RWPE1 (cell line): ENCODE results near the gene MIPEP.

ENCODE experiments used
- CTCF ChIA-PET: fragments of 350-600 bp; sonication (Branson Sonifier 250); formaldehyde crosslinking; extraction: SDS; loops from one replicate; lab custom pipeline; 2021; lab: Yijun Ruan, JAX
- POLR2A ChIA-PET: fragments of 400-600 bp; formaldehyde crosslinking; extraction: SDS; loops from one replicate; lab custom pipeline; 2020; ENCODE audit warnings: antibody characterized with exemption; ENCODE audit not compliant: low non-redundant PET; lab: Yijun Ruan, JAX
- DNase-seq: peaks from one replicate; pipeline ENCODE4 v3.0.0; 2012; ENCODE audit warnings: low spot score
- H3K27ac ChIP-seq: fragments of 450-650 bp; 2 replicates; pipeline ENCODE4 v1.5.1; 2017
- TF ChIP-seq, protein P1 (sequence below): fragments of 450-650 bp; conservative IDR thresholded peaks from 2 replicates; pipeline ENCODE4 v1.5.1; 2017; ENCODE audit warnings: low read depth, mild to moderate bottlenecking

Gene MIPEP

DNA sequence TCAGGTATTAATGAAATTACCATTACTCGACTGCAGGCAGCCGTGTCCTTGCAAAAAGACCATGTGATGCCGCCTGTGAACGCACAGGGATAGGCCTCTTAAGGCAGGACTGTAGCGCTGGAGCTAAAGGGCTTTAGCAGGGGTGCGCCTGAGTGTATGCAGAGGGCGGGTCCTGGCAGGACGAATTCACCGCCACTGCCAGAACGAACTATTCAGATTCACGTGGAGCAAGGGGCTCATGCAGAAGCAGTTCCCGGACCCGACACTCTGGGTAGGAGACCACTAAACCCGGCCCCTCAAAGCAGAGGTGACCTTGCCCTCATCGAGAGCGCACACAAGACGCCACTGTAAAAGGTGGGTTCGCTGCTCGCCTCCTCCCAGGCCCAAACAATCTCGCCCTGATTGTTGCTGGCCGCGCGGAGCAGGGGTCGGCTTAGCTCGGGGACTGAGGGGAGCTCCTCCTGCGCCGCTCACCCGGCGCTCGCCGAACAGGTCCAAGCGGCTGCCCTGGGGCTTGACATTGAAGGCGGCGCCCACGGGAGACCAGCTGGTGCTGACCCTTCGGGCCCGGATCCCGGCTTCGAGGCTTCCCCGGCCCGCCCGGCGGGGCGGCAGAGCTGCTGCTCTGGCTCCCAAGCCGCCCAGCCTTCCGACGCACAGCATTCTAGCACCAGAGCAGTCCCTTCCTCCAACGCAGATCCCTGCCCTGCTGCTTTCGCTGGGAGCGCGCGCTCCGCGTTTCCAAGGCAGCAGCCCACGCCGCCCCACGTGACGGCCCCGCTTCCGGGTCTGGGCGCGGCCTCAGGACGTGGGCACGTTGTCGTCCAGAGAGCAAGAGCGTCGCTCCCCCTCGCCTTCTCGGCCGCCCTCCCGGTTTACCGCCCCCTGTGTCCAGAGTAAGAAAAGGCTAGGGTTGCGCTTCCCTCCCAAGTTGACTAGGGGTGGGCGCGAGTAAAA lies at the start of gene MIPEP:
MIPEP (minus strand) TSS at position 743 of the 957 bp plus-strand sequence; CDS start at position 663, 80 bp downstream.
- peak within 1 kb of the TSS; percentile 90 for H3K27ac ChIP-seq
- TF ChIP-seq, protein P1, sequence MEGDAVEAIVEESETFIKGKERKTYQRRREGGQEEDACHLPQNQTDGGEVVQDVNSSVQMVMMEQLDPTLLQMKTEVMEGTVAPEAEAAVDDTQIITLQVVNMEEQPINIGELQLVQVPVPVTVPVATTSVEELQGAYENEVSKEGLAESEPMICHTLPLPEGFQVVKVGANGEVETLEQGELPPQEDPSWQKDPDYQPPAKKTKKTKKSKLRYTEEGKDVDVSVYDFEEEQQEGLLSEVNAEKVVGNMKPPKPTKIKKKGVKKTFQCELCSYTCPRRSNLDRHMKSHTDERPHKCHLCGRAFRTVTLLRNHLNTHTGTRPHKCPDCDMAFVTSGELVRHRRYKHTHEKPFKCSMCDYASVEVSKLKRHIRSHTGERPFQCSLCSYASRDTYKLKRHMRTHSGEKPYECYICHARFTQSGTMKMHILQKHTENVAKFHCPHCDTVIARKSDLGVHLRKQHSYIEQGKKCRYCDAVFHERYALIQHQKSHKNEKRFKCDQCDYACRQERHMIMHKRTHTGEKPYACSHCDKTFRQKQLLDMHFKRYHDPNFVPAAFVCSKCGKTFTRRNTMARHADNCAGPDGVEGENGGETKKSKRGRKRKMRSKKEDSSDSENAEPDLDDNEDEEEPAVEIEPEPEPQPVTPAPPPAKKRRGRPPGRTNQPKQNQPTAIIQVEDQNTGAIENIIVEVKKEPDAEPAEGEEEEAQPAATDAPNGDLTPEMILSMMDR, result peak; percentile 87
- ChIA-PET POLR2A (interaction anchor here (1.3 kb wide), 1 partner anchor 21 kb away, joined by 3 read pairs; no protein-coding TSS in a partner anchor), CTCF (interaction anchor here (0.6 kb wide), 1 partner anchor 314 kb away, joined by 3 read pairs; no protein-coding TSS in a partner anchor)
- DNase-seq, result peak; percentile 91

DNA sequence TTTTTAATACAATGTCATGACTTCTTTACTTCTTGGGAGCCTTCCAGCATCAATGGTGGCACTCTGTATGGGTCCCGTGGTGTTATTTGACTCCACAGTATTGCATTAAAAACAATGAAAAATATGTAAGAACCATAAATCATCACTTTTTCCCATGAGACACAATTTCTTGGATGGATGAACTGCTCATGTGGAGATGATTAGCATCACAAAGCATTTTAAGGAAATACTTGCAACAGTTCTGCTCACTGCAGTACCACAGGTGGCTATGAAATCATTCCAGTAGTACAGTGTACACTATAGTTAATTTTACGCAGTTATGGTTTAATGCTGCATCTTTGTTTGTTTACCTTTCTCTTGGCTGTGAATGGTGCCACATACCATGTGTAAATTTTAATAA lies 45.3 kb upstream of the MIPEP start:
- CTCF ChIA-PET, result interaction anchor here (0.6 kb wide), 1 partner anchor 368 kb away, joined by 3 read pairs; no protein-coding TSS in a partner anchor
- DNase-seq, result no peak
- POLR2A ChIA-PET, result no interaction called here
- TF ChIP-seq, protein P1, result no peak
- no peak overlapping the region for H3K27ac ChIP-seq

DNA sequence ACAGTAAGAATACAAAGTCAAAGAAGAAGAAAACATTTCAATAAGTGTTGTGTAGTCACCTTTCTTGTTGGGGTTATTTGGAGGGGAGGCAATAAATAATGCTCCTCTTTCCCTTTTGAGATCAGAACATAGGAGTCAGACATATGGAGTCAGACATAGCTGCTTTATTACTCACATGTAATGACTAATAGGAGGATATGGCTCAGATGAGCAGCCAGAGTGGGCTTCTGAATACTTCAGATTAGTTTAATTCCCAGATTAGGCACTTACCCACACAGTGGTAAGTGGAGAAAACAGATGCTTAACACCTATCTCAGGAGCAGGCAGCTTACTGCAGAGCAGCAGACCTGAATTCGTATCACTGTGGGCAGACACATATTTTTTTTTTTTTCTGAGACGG lies 39.8 kb upstream of the MIPEP start:
- ChIA-PET CTCF (no interaction called here), POLR2A (no interaction called here)
- DNase-seq, result peak; percentile 88
- TF ChIP-seq, protein P1, result no peak
- peak overlapping the region; percentile 35; the same call in 1 of the 2 replicates for H3K27ac ChIP-seq

DNA sequence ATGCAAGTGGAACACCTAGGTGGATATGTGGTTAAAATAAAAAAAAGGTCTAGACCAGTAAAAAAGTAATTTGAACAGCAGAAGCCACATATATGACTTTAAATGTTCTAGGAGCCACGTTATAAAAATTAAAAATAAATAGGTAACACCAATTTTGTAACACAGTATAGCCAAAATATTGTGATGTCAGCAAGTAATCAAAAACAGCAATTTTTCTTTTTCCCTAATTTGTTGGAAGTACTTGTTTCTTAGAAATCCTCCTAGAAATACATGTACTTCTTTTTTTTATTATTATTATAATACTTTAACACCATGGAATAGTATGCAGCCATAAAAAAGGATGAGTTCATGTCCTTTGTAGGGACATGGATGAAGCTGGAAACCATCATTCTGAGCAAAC lies 33.8 kb upstream of the MIPEP start:
- POLR2A ChIA-PET, result no interaction called here
- no peak for DNase-seq
- no peak overlapping the region for H3K27ac ChIP-seq
- TF ChIP-seq, protein P1, result no peak
- CTCF ChIA-PET, result no interaction called here

DNA sequence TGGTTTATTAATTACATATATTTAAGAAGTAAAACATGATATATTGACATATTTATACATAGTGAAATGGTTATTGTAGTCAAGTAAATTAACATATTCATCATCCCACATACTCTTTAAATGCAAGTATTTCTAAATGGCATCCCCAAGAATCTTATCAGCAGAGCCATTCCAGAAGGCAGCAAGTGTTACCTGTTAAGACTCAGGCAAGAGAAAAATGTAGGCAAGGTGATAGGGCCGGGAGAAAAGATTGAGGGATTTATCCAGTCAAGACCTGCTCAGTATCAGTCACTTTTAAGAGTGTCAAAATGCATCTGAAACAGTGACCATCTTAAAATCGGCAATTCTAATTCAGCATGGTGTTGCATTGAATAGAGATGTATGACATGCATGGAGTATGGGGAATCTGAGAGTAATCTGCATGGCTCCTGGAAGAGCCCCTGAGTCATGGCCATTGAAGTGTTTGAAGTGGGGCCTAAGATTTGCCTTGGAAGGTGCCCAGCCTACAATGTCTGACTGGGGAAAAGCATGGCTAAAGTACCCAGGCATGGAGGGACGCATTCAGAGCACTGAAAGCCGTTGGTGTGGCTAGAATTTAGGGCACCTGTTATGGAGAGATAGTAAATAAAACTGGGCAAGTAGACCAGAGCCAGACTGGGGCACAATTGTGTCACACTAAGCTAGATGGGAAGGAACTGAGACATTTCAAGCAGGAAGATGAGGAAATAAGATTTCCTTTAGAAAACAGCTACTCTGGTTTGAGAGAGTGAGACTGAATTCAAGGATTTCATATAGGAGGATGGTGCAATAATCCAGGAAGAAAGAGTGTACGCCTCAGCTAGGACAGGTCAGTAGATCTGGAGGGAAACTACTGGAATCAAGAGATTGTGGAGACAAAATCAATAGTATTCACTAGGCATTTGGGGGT lies 33.1 kb upstream of the MIPEP start:
- no peak for DNase-seq
- TF ChIP-seq, protein P1, result no peak
- no peak overlapping the region for H3K27ac ChIP-seq
- ChIA-PET POLR2A (no interaction called here), CTCF (interaction anchor here (0.6 to 1.0 kb wide), 5 partner anchors 36 to 390 kb away, joined by 3 to 5 read pairs (median 3); no protein-coding TSS in a partner anchor)
